OCI-LY7 (cell line): ENCODE measurements around the gene SLC26A9.

Source experiments
- CTCF ChIP-seq: fragments of 200-600 bp; sonication (generic); conservative IDR thresholded peaks from 2 replicates; pipeline ENCODE4 v1.5.1; 2014; ENCODE audit warnings: mild to moderate bottlenecking, antibody characterized with exemption, low read length, moderate library complexity, mixed read lengths
- EZH2phosphoT487 ChIP-seq: fragments of 200-600 bp; sonication (generic); IDR thresholded peaks from 2 replicates; pipeline ENCODE4 v1.6.1; 2018; ENCODE audit warnings: low read depth, borderline replicate concordance, mild to moderate bottlenecking, mixed run types, antibody characterized with exemption, low read length, moderate library complexity, mixed read lengths

DNA sequence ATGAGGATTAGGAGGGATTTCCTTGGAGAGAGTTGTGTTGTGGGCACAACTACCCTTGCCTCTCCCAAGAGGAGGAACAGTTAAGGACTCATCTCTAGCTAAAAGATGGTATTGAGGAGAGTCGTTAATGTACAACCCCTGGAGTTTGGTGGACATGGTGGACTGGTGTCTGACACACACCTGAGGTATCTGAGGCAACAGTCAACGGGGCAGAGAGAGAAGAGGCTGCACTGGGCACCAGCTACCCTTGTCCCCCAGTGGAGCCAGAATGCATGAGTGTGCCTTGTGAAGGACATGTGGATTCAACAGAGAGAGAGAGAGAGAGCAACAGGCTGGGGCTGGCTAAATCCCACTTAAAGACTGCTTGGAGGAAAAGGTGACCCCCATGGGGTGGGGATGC, 47.0 kb upstream of the SLC26A9 start:
- TF ChIP-seq EZH2phosphoT487 (no peak), CTCF (no peak)
